GM12875 (cell line): ENCODE measurements around the gene TOP3B.

Experiments
- H3K4me3 ChIP-seq: one replicate; pipeline ENCODE4 v1.5.1; 2011; ENCODE audit warnings: low read depth, low read length, control low read depth
- CTCF ChIP-seq: IDR thresholded peaks from 2 replicates; pipeline ENCODE4 v1.5.1; 2011; ENCODE audit warnings: low read depth, mild to moderate bottlenecking, control low read depth, inconsistent platforms, low read length, moderate library complexity, borderline replicate concordance; ENCODE audit not compliant: insufficient read depth

TOP3B gene

GRCh38 chr22:21972806-21973205 is 9.8 kb downstream of the TOP3B start:
- H3K4me3 ChIP-seq: no peak overlapping the region
- TF ChIP-seq CTCF: no peak

GRCh38 chr22:21972293-21972779 is 10.3 kb downstream of the TOP3B start:
- TF ChIP-seq CTCF: peak; percentile 92
- H3K4me3 ChIP-seq: no peak overlapping the region

- no peak overlapping the region for H3K4me3 ChIP-seq
- TF ChIP-seq CTCF: no peak
These were observed 10.7 kb downstream of the TOP3B start for GRCh38 chr22:21971858-21972275.

- H3K4me3 ChIP-seq: no peak overlapping the region
- no peak for TF ChIP-seq CTCF
These were observed 11.6 kb downstream of the TOP3B start for GRCh38 chr22:21970800-21971617.

- no peak for TF ChIP-seq CTCF
- no peak overlapping the region for H3K4me3 ChIP-seq
These were observed 12.4 kb downstream of the TOP3B start for GRCh38 chr22:21970037-21970799.

GRCh38 chr22:21968452-21969129 is 14.0 kb downstream of the TOP3B start:
- TF ChIP-seq CTCF: no peak

More at GRCh38 chr22:21968452-21969129, 14.0 kb downstream of the TOP3B start:
- no peak overlapping the region for H3K4me3 ChIP-seq
